Neural progenitor cell (in vitro differentiated cells): ENCODE measurements around the gene TRUB1. TPM values are rescaled to one million over a fixed set of nuclear protein-coding genes. Genes with fewer than 3 reads are reported as not detected.

ENCODE experiments used
- DNase-seq: peaks from one replicate; pipeline ENCODE4 v3.0.0-alpha.2; 2016; ENCODE audit warnings: low spot score
- H2AFZ ChIP-seq: fragments of 200-600 bp; sonication (generic); replicated peaks from 2 replicates; pipeline ENCODE4 v1.6.1; 2016; ENCODE audit warnings: antibody characterized with exemption
- H3F3A ChIP-seq: fragments of 200-600 bp; sonication (generic); 2 replicates; pipeline ENCODE4 v1.6.1; 2016; ENCODE audit warnings: antibody characterized with exemption, low read depth
- H3K27ac ChIP-seq: fragments of 200-600 bp; sonication (generic); 2 replicates; pipeline ENCODE4 v1.5.1; 2016; ENCODE audit warnings: mild to moderate bottlenecking
- H3K27me3 ChIP-seq: fragments of 200-600 bp; sonication (generic); 2 replicates; pipeline ENCODE4 v1.6.1; 2016; ENCODE audit warnings: mild to moderate bottlenecking, moderate library complexity
- H3K36me3 ChIP-seq: fragments of 200-600 bp; sonication (generic); 2 replicates; pipeline ENCODE4 v1.5.1; 2016
- H3K4me1 ChIP-seq: fragments of 200-600 bp; sonication (generic); 2 replicates; pipeline ENCODE4 v1.6.1; 2016; ENCODE audit warnings: mixed run types
- H3K4me2 ChIP-seq: fragments of 200-600 bp; sonication (generic); 2 replicates; pipeline ENCODE4 v1.6.1; 2016
- H3K4me3 ChIP-seq: fragments of 200-600 bp; sonication (generic); 2 replicates; pipeline ENCODE4 v1.5.1; 2016
- H3K79me2 ChIP-seq: fragments of 200-600 bp; sonication (generic); 2 replicates; pipeline ENCODE4 v1.6.1; 2016; ENCODE audit warnings: low read depth
- H3K9ac ChIP-seq: fragments of 200-600 bp; sonication (generic); 2 replicates; pipeline ENCODE4 v1.6.1; 2016
- H3K9me3 ChIP-seq: fragments of 200-600 bp; sonication (generic); 2 replicates; pipeline ENCODE4 v1.5.1; 2016; ENCODE audit warnings: low read depth
- H4K20me1 ChIP-seq: fragments of 200-600 bp; sonication (generic); 2 replicates; pipeline ENCODE4 v1.6.1; 2016; ENCODE audit warnings: low read depth
- H3K27ac Mint-ChIP-seq: 3 replicates; pipeline ENCODE4 v1.8.0; 2021; ENCODE audit warnings: mixed read lengths
- H3K27me3 Mint-ChIP-seq: 2 replicates; pipeline ENCODE4 v1.8.0; 2022; ENCODE audit warnings: low read depth, mild to moderate bottlenecking, inconsistent platforms, moderate library complexity, mixed read lengths; ENCODE audit not compliant: insufficient read depth
- H3K36me3 Mint-ChIP-seq: 3 replicates; pipeline ENCODE4 v1.8.0; 2021; ENCODE audit warnings: mixed read lengths
- H3K4me1 Mint-ChIP-seq: 3 replicates; pipeline ENCODE4 v1.8.0; 2021; ENCODE audit warnings: mixed read lengths
- H3K4me3 Mint-ChIP-seq: 3 replicates; pipeline ENCODE4 v1.8.0; 2021; ENCODE audit warnings: mild to moderate bottlenecking, moderate library complexity, mixed read lengths
- H3K9me3 Mint-ChIP-seq: 3 replicates; pipeline ENCODE4 v1.8.0; 2020; ENCODE audit warnings: mixed read lengths
- CTCF ChIP-seq: fragments of 200-600 bp; sonication (generic); IDR thresholded peaks from 2 replicates; pipeline ENCODE4 v1.5.1; 2017; ENCODE audit warnings: antibody characterized with exemption, mild to moderate bottlenecking
- EZH2 ChIP-seq: fragments of 200-600 bp; sonication (generic); IDR thresholded peaks from 2 replicates; pipeline ENCODE4 v1.6.1; 2017; ENCODE audit warnings: antibody characterized with exemption, mild to moderate bottlenecking, moderate library complexity
- EZH2phosphoT487 ChIP-seq: fragments of 200-600 bp; sonication (generic); IDR thresholded peaks from 2 replicates; pipeline ENCODE4 v1.6.1; 2017; ENCODE audit warnings: antibody characterized with exemption
- total RNA-seq: library from RNA; depleted of rRNA; stranded (reverse); fragments of >200 nt; gene quantifications from 2 replicates; pipeline ENCODE4 v1.2.3, GENCODE V29; 2015; ENCODE audit warnings: low replicate concordance

TRUB1 gene
- total RNA-seq, 1 donor from 2014 or later: 41.9 TPM

GRCh38 chr10:114990586-114990985, 52.6 kb downstream of the TRUB1 start:
- Histone ChIP-seq H3K79me2 (no peaks in the 10 kb centered on the region), H3K4me3 (no peak overlapping the region), H2AFZ (no peak overlapping the region), H3K9ac (no peak overlapping the region), H3K36me3 (no peaks in the 10 kb centered on the region), H3K4me2 (no peak overlapping the region), H3K4me1 (peaks cover 5% of the 10 kb centered on the region), H3F3A (no peaks in the 10 kb centered on the region), H3K27me3 (no peaks in the 10 kb centered on the region), H4K20me1 (no peaks in the 10 kb centered on the region), H3K27ac (no peak overlapping the region), H3K9me3 (no peaks in the 10 kb centered on the region)
- Mint-ChIP-seq H3K9me3 (peaks cover 10% of the 10 kb centered on the region), H3K27me3 (no peaks in the 10 kb centered on the region), H3K27ac (no peak overlapping the region), H3K4me3 (no peak overlapping the region), H3K4me1 (no peaks in the 10 kb centered on the region), H3K36me3 (peaks cover 8% of the 10 kb centered on the region)
- no peak for TF ChIP-seq EZH2
- TF ChIP-seq CTCF: no peak
- TF ChIP-seq EZH2phosphoT487: no peak
- DNase-seq: no peak

- no peak for DNase-seq
- Histone ChIP-seq H3K9ac (no peak overlapping the region), H3K4me3 (no peak overlapping the region), H3K36me3 (no peaks in the 10 kb centered on the region), H3K4me2 (no peak overlapping the region), H3K27ac (no peak overlapping the region), H3K4me1 (peaks cover 5% of the 10 kb centered on the region), H3K27me3 (no peaks in the 10 kb centered on the region), H2AFZ (no peak overlapping the region), H4K20me1 (no peaks in the 10 kb centered on the region), H3K79me2 (no peaks in the 10 kb centered on the region), H3K9me3 (no peaks in the 10 kb centered on the region), H3F3A (no peaks in the 10 kb centered on the region)
- Mint-ChIP-seq H3K27ac (no peak overlapping the region), H3K4me1 (no peaks in the 10 kb centered on the region), H3K9me3 (peaks cover 6% of the 10 kb centered on the region), H3K4me3 (no peak overlapping the region), H3K27me3 (no peaks in the 10 kb centered on the region), H3K36me3 (peaks cover 4% of the 10 kb centered on the region)
- no peak for TF ChIP-seq CTCF
- TF ChIP-seq EZH2phosphoT487: no peak
- TF ChIP-seq EZH2: no peak
Measured at GRCh38 chr10:114990991-114991390, 53.0 kb downstream of the TRUB1 start.

- DNase-seq: no peak
- TF ChIP-seq EZH2: no peak
- no peak for TF ChIP-seq EZH2phosphoT487
- TF ChIP-seq CTCF: no peak
- no peaks in the 10 kb centered on the region for H3K9me3 ChIP-seq
- no peak overlapping the region for H3K4me2 ChIP-seq
- H3F3A ChIP-seq: no peaks in the 10 kb centered on the region
- H3K27ac ChIP-seq: no peak overlapping the region
- H3K36me3 Mint-ChIP-seq: peaks cover 3% of the 10 kb centered on the region
- no peak overlapping the region for H3K4me3 Mint-ChIP-seq
- no peaks in the 10 kb centered on the region for H3K4me1 Mint-ChIP-seq
- no peaks in the 10 kb centered on the region for H3K27me3 ChIP-seq
- H3K79me2 ChIP-seq: no peaks in the 10 kb centered on the region
- H3K4me1 ChIP-seq: peaks cover 5% of the 10 kb centered on the region
- no peak overlapping the region for H3K4me3 ChIP-seq
- no peaks in the 10 kb centered on the region for H3K36me3 ChIP-seq
- H3K9ac ChIP-seq: no peak overlapping the region
- peaks cover 4% of the 10 kb centered on the region for H3K9me3 Mint-ChIP-seq
- H4K20me1 ChIP-seq: no peaks in the 10 kb centered on the region
- no peak overlapping the region for H3K27ac Mint-ChIP-seq
- no peaks in the 10 kb centered on the region for H3K27me3 Mint-ChIP-seq
- no peak overlapping the region for H2AFZ ChIP-seq
Measured at GRCh38 chr10:114992189-114992775, 54.3 kb downstream of the TRUB1 start.
